Measurements from ENCODE around the gene VOPP1. TPM values are rescaled to one million over a fixed set of nuclear protein-coding genes. Genes with fewer than 3 reads are reported as not detected.
"Not testable (repeated sequence)": the region's sequence is repeated elsewhere in the genome, so short reads cannot be mapped to it uniquely, and the experiment has no call there.

Gene VOPP1
- total and polyA plus RNA-seq, 8 donors, result 15.1 to 37.3 (median 19.2) TPM

DNA sequence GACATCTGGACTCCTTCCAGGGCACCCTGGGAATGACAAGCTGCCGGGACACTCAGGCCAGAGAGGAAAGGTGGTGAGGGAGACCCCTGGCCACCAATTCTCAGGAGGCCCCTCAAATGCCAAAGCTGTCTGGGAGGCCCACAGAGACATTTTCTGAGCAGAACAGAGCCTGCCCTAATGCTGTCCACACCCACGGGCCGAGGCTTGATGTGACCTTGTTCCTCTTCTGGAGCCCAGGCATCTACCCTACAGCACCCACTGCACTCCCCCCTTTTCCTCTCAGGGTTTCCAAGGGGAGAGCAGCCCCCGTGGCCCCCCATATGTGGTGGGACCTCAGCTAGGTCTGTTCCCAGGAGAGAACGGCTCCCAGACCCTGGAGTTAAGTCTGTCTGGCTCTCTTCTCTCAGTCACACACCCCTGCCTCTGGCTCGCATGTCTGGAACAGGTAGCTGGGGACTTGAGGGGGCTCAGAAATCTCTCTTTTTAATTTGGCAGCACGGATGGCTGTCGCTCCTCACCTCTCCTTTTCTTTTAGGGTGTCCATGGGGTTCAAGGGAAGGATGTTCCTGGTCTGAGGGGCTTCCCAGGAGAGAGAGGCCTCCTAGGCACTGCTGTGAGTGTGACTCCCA, 16.8 kb upstream of the VOPP1 start:
- TF ChIP-seq, protein P1, sequence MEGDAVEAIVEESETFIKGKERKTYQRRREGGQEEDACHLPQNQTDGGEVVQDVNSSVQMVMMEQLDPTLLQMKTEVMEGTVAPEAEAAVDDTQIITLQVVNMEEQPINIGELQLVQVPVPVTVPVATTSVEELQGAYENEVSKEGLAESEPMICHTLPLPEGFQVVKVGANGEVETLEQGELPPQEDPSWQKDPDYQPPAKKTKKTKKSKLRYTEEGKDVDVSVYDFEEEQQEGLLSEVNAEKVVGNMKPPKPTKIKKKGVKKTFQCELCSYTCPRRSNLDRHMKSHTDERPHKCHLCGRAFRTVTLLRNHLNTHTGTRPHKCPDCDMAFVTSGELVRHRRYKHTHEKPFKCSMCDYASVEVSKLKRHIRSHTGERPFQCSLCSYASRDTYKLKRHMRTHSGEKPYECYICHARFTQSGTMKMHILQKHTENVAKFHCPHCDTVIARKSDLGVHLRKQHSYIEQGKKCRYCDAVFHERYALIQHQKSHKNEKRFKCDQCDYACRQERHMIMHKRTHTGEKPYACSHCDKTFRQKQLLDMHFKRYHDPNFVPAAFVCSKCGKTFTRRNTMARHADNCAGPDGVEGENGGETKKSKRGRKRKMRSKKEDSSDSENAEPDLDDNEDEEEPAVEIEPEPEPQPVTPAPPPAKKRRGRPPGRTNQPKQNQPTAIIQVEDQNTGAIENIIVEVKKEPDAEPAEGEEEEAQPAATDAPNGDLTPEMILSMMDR (IDR thresholded peaks at IDR 0.05), result no peak
- Histone ChIP-seq H3K4me1 (no peaks in the 10 kb centered on the region), H3K27me3 (no peaks in the 10 kb centered on the region), H3K4me3 (no peak overlapping the region), H3K27ac (no peak overlapping the region), H3K9me3 (no peaks in the 10 kb centered on the region), H3K36me3 (no peaks in the 10 kb centered on the region)
- ATAC-seq, result no peak
- WGBS, 2 donors, result 52 to 61% methylated on average over 8 of the region's 8 CpGs
- DNase-seq, result peak in 1 of 6 donors; percentile 32
- intact Hi-C loops (cut with DNase I), result no loop called here
- FAIRE-seq, result no peak

GRCh38 chr7:55588379-55588699, 16.0 kb upstream of the VOPP1 start:
- no peak for FAIRE-seq
- TF ChIP-seq, protein P1 (IDR thresholded peaks at IDR 0.05), result no peak
- Histone ChIP-seq H3K27ac (no peak overlapping the region), H3K9me3 (no peaks in the 10 kb centered on the region), H3K4me3 (no peak overlapping the region), H3K36me3 (no peaks in the 10 kb centered on the region), H3K4me1 (no peaks in the 10 kb centered on the region), H3K27me3 (no peaks in the 10 kb centered on the region)
- 59 to 74% methylated on average over 4 of the region's 4 CpGs for WGBS, 2 donors
- intact Hi-C loops (cut with DNase I), result no loop called here
- DNase-seq, result peak in 1 of 6 donors; percentile 43
- peak in 2 of 4 donors; percentile 28 to 32 for ATAC-seq

DNA sequence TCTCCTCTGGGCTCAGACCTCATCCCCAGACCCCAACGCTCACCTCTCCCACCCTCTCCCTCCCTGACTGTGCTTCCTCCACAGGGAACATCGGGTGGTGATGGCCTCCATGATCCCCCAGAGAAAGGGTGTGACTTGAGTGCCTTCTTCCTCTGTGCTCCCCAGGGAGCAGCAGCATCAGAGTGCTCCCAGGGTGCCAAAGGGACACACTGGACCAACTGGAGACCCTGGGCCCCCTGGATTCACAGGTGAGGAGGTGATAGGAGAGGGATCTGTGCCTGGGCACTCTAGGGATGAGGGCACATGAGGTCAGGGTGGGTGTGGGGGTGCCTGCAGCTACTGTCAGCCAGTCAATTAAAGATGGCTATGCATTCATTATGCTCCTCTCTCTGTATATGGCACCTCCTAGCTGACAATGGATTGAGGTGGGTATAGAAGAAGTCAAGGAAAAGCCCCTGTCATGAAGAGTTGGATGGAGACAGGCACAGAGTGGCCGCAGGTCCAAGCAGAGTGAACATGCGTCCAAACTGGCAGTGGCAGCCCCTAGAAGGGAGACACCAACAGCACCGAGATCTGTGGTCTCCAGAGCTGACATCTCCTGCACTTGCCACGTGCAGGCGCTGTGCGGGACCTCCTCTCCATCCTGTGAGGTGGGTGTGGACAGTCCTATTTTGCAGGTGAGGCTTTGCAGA, 15.5 kb upstream of the VOPP1 start:
- no peak for ATAC-seq
- Histone ChIP-seq H3K9me3 (no peaks in the 10 kb centered on the region), H3K27me3 (no peaks in the 10 kb centered on the region), H3K4me1 (no peaks in the 10 kb centered on the region), H3K4me3 (no peak overlapping the region), H3K27ac (no peak overlapping the region), H3K36me3 (no peaks in the 10 kb centered on the region)
- WGBS, 2 donors, result 60 to 67% methylated on average over 8 of the region's 8 CpGs
- intact Hi-C loops (cut with DNase I), result no loop called here
- DNase-seq, result no peak
- TF ChIP-seq, protein P1 (IDR thresholded peaks at IDR 0.05), result no peak
- no peak for FAIRE-seq

DNA sequence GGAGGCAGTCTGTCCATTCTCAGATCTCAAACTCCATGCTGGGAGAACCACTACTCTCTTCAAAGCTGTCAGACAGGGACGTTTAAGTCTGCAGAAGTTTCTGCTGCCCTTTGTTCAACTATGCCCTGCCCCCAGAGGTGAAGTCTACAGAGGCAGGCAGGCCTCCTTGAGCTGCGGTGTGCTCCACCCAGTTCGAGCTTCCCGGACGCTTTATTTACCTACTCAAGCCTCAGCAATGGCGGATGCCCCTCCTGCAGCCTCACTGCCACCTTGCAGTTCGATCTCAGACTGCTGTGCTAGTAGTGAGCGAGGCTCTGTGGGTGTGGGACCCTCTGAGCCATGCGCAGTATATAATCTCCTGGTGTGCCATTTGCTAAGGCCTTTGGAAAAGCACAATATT, 10.4 kb upstream of the VOPP1 start:
- intact Hi-C loops (cut with DNase I); H3K4me3 ChIP-seq; FAIRE-seq; H3K36me3 ChIP-seq; ATAC-seq; H3K9me3 ChIP-seq; H3K4me1 ChIP-seq; H3K27me3 ChIP-seq; DNase-seq; H3K27ac ChIP-seq: not testable (repeated sequence)
- 77 to 86% methylated on average over 9 of the region's 9 CpGs for WGBS, 2 donors

GRCh38 chr7:55576753-55577152, 4.5 kb upstream of the VOPP1 start:
- H3K9me3 ChIP-seq, result no peaks in the 10 kb centered on the region
- no peak overlapping the region for H3K4me3 ChIP-seq
- intact Hi-C loops (cut with DNase I), result no loop called here
- ATAC-seq (no peak), DNase-seq (no peak), FAIRE-seq (no peak)
- no peaks in the 10 kb centered on the region for H3K27me3 ChIP-seq
- TF ChIP-seq, protein P1 (IDR thresholded peaks at IDR 0.05), result no peak
- no peak overlapping the region for H3K27ac ChIP-seq
- peaks cover 0 to 4% (median 0%) of the 10 kb centered on the region in 3 donors for H3K4me1 ChIP-seq
- H3K36me3 ChIP-seq, result no peaks in the 10 kb centered on the region
- WGBS, 2 donors, result 71 to 86% methylated on average over 4 of the region's 4 CpGs
